H9 (cell line): ENCODE measurements around the gene TMCC1. TPM values are rescaled to one million over a fixed set of nuclear protein-coding genes. Genes with fewer than 3 reads are reported as not detected.

Experiments used
- DNase-seq: peaks from one replicate; pipeline ENCODE4 v3.0.0-alpha.2; 2017
- H2AFZ ChIP-seq: one replicate; pipeline ENCODE4 v1.6.1; 2013; ENCODE audit warnings: mild to moderate bottlenecking, low read length, control low read depth, moderate library complexity
- H2AK5ac ChIP-seq: 2 replicates; pipeline ENCODE4 v1.6.1; 2013; ENCODE audit warnings: low read length, control low read depth, mixed read lengths; ENCODE audit not compliant: insufficient read length
- H2BK120ac ChIP-seq: one replicate; pipeline ENCODE4 v1.6.1; 2013; ENCODE audit warnings: low read depth, mild to moderate bottlenecking, low read length, control low read depth, inconsistent platforms; ENCODE audit not compliant: poor library complexity, severe bottlenecking
- H2BK12ac ChIP-seq: 2 replicates; pipeline ENCODE4 v1.6.1; 2013; ENCODE audit warnings: low read length, control low read depth, mixed read lengths, low read depth; ENCODE audit not compliant: insufficient read length
- H2BK15ac ChIP-seq: 2 replicates; pipeline ENCODE4 v1.6.1; 2013; ENCODE audit warnings: low read depth, low read length, control low read depth
- H2BK20ac ChIP-seq: one replicate; pipeline ENCODE4 v1.6.1; 2013; ENCODE audit warnings: low read depth, mild to moderate bottlenecking, low read length, control low read depth, inconsistent platforms; ENCODE audit not compliant: poor library complexity, severe bottlenecking
- H2BK5ac ChIP-seq: 2 replicates; pipeline ENCODE4 v1.6.1; 2013; ENCODE audit warnings: low read length, control low read depth, mixed read lengths; ENCODE audit not compliant: insufficient read length
- H3K14ac ChIP-seq: 2 replicates; pipeline ENCODE4 v1.6.1; 2013; ENCODE audit warnings: low read length, control low read depth; ENCODE audit not compliant: insufficient read depth
- H3K18ac ChIP-seq: 2 replicates; pipeline ENCODE4 v1.6.1; 2013; ENCODE audit warnings: low read depth, mild to moderate bottlenecking, mixed read lengths, low read length, control low read depth; ENCODE audit not compliant: insufficient read length
- H3K23ac ChIP-seq: 2 replicates; pipeline ENCODE4 v1.6.1; 2013; ENCODE audit warnings: low read length, control low read depth, mixed read lengths, low read depth; ENCODE audit not compliant: insufficient read length
- H3K23me2 ChIP-seq: 2 replicates; pipeline ENCODE4 v1.6.1; 2013; ENCODE audit warnings: low read depth, mild to moderate bottlenecking, mixed read lengths, low read length, control low read depth; ENCODE audit not compliant: insufficient read length, poor library complexity, severe bottlenecking
- H3K27ac ChIP-seq: 2 replicates; pipeline ENCODE4 v1.5.1; 2013; ENCODE audit warnings: low read length, control low read depth, mixed read lengths, low read depth; ENCODE audit not compliant: insufficient read length
- H3K27me3 ChIP-seq: 2 replicates; pipeline ENCODE4 v1.6.1; 2013; ENCODE audit warnings: low read length, control low read depth, inconsistent platforms; ENCODE audit not compliant: insufficient read depth
- H3K4ac ChIP-seq: 2 replicates; pipeline ENCODE4 v1.6.1; 2013; ENCODE audit warnings: low read depth, mild to moderate bottlenecking, control low read depth, inconsistent platforms, low read length, moderate library complexity
- H3K4me1 ChIP-seq: 2 replicates; pipeline ENCODE4 v1.6.1; 2013; ENCODE audit warnings: low read length, control low read depth, inconsistent platforms; ENCODE audit not compliant: insufficient read depth
- H3K4me2 ChIP-seq: 2 replicates; pipeline ENCODE4 v1.6.1; 2013; ENCODE audit warnings: low read length, control low read depth, mixed read lengths; ENCODE audit not compliant: insufficient read length, insufficient read depth
- H3K56ac ChIP-seq: 2 replicates; pipeline ENCODE4 v1.6.1; 2013; ENCODE audit warnings: low read depth, mild to moderate bottlenecking, mixed read lengths, low read length, control low read depth; ENCODE audit not compliant: insufficient read length
- H3K79me1 ChIP-seq: 2 replicates; pipeline ENCODE4 v1.6.1; 2013; ENCODE audit warnings: low read depth, mild to moderate bottlenecking, moderate library complexity, low read length, control low read depth, inconsistent platforms; ENCODE audit not compliant: insufficient read depth, poor library complexity, severe bottlenecking
- H3K79me2 ChIP-seq: 2 replicates; pipeline ENCODE4 v1.6.1; 2013; ENCODE audit warnings: low read length, control low read depth, inconsistent platforms; ENCODE audit not compliant: insufficient read depth
- H3K9ac ChIP-seq: 2 replicates; pipeline ENCODE4 v1.6.1; 2013; ENCODE audit warnings: low read length, control low read depth, mixed read lengths; ENCODE audit not compliant: insufficient read length; ENCODE audit errors: extremely low read depth
- H3K9me3 ChIP-seq: one replicate; pipeline ENCODE4 v1.6.1; 2013; ENCODE audit warnings: low read depth, low read length, inconsistent platforms; ENCODE audit not compliant: control insufficient read depth
- H3T11ph ChIP-seq: one replicate; pipeline ENCODE4 v1.6.1; 2013; ENCODE audit warnings: mild to moderate bottlenecking, low read length, control low read depth, inconsistent platforms
- H4K20me1 ChIP-seq: one replicate; pipeline ENCODE4 v1.6.1; 2013; ENCODE audit not compliant: control insufficient read depth, insufficient read length, insufficient read depth
- H4K5ac ChIP-seq: 2 replicates; pipeline ENCODE4 v1.6.1; 2013; ENCODE audit warnings: low read depth, mild to moderate bottlenecking, mixed read lengths, low read length, control low read depth; ENCODE audit not compliant: insufficient read length
- H4K8ac ChIP-seq: replicated peaks from 2 replicates; pipeline ENCODE4 v1.6.1; 2013; ENCODE audit warnings: low read length, control low read depth, mixed read lengths, low read depth; ENCODE audit not compliant: insufficient read length
- H4K91ac ChIP-seq: 2 replicates; pipeline ENCODE4 v1.6.1; 2013; ENCODE audit warnings: low read depth, mild to moderate bottlenecking, moderate library complexity, mixed read lengths, low read length, control low read depth; ENCODE audit not compliant: insufficient read length
- H3K27ac Mint-ChIP-seq, 3 experiments: 2 replicates in 2 of 3; 3 replicates in 1 of 3; pipeline ENCODE4 v1.8.0; 2020 to 2021; ENCODE audit warnings: mixed read lengths in 3 of 3, mild to moderate bottlenecking in 1 of 3, moderate library complexity in 1 of 3
- H3K27me3 Mint-ChIP-seq: 2 replicates; pipeline ENCODE4 v1.8.0; 2021; ENCODE audit warnings: low read depth, mild to moderate bottlenecking, moderate library complexity, mixed read lengths
- H3K36me3 Mint-ChIP-seq, 3 experiments: 2 replicates in 2 of 3; 3 replicates in 1 of 3; pipeline ENCODE4 v1.8.0; 2020 to 2021; ENCODE audit warnings: low read depth in 3 of 3, mixed read lengths in 3 of 3; ENCODE audit not compliant: insufficient read depth in 1 of 3
- H3K4me1 Mint-ChIP-seq, 2 experiments: 2 replicates each; pipeline ENCODE4 v1.8.0; 2020; ENCODE audit warnings: mixed read lengths in 2 of 2
- H3K4me3 Mint-ChIP-seq, 2 experiments: 2 replicates in 1 of 2; 3 replicates in 1 of 2; pipeline ENCODE4 v1.8.0; 2020 to 2021; ENCODE audit warnings: mild to moderate bottlenecking in 2 of 2, mixed read lengths in 2 of 2, moderate library complexity in 1 of 2
- H3K9me3 Mint-ChIP-seq, 2 experiments: 2 replicates in 1 of 2; 3 replicates in 1 of 2; pipeline ENCODE4 v1.8.0; 2020; ENCODE audit warnings: mild to moderate bottlenecking in 2 of 2, mixed read lengths in 2 of 2, moderate library complexity in 1 of 2
- CTCF ChIP-seq: fragments of 200-600 bp; sonication (generic); conservative IDR thresholded peaks from 3 replicates; pipeline ENCODE4 v1.8.0; 2021; ENCODE audit warnings: antibody characterized with exemption, mild to moderate bottlenecking
- WGBS: extraction: QIAGEN DNeasy Blood & Tissue Kit; methylation state at CpG from one replicate; pipeline ENCODE4 v1.1.7; 2013; ENCODE audit warnings: missing lambda C conversion rate, low lambda C conversion rate, mixed read lengths; ENCODE audit not compliant: insufficient read length; ENCODE audit errors: extremely low coverage; 5-methylcytosine and 5-hydroxymethylcytosine counted together
- total RNA-seq: library from RNA; stranded (reverse); gene quantifications from 2 replicates; pipeline ENCODE4 v1.2.1, GENCODE V29; 2021

TMCC1 gene
- total RNA-seq, 1 experiment from 2014 or later = 24.4 TPM

DNA sequence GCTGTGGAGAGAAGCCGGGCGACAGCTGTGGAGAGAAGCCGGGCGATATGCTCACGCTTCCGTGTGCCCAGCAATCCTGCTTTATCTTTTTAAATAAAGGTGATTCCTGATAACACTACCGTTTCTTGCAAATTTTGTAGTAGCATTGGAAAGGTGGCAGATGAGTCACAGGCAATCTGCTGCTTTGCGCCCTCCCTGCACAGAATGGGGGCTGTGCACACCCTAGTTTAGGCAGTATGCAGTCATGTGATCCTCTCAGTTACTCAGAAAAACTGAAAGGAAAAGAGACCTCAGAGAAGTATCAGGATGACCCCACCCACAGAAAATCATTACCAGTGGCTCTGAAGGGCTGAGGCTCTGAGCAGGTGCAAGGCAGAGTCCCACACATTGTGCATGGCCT lies 24.9 kb upstream of the TMCC1 start:
- Histone ChIP-seq H3K79me1 (no peaks in the 10 kb centered on the region), H3K23ac (no peak overlapping the region), H3K27ac (no peak overlapping the region), H4K91ac (no peak overlapping the region), H3K56ac (no peak overlapping the region), H4K20me1 (no peaks in the 10 kb centered on the region), H3K9me3 (peaks cover 14% of the 10 kb centered on the region), H2BK5ac (no peak overlapping the region), H3K23me2 (no peaks in the 10 kb centered on the region), H3K4me1 (no peaks in the 10 kb centered on the region), H2BK120ac (no peak overlapping the region), H2AFZ (no peak overlapping the region), H3K18ac (no peak overlapping the region), H2BK15ac (no peak overlapping the region), H2BK12ac (no peak overlapping the region), H3K27me3 (no peaks in the 10 kb centered on the region), H3K9ac (no peak overlapping the region), H2BK20ac (no peak overlapping the region), H4K5ac (no peak overlapping the region), H4K8ac (no peak overlapping the region), H3K4me2 (no peak overlapping the region), H3K79me2 (no peaks in the 10 kb centered on the region), H3K4ac (no peak overlapping the region), H3T11ph (no peak overlapping the region), H3K14ac (no peak overlapping the region), H2AK5ac (no peak overlapping the region)
- peaks cover 6% of the 10 kb centered on the region for H3K27me3 Mint-ChIP-seq
- no peak overlapping the region for H3K27ac Mint-ChIP-seq
- no CpG with 5 or more reads among the region's 8 CpGs for WGBS
- H3K36me3 Mint-ChIP-seq = peaks cover 14 to 31% (median 19%) of the 10 kb centered on the region in 3 experiments
- no peak for DNase-seq
- no peak overlapping the region for H3K4me3 Mint-ChIP-seq
- peaks cover 40 to 45% of the 10 kb centered on the region in 2 experiments for H3K9me3 Mint-ChIP-seq
- TF ChIP-seq CTCF = no peak
- no peaks in the 10 kb centered on the region for H3K4me1 Mint-ChIP-seq
